HepG2 (cell line): ENCODE measurements around the gene KIF6. TPM values are rescaled to one million over a fixed set of nuclear protein-coding genes. Genes with fewer than 3 reads are reported as not detected.

Experiments
- IKZF5 ChIP-seq: IDR thresholded peaks from 2 replicates; pipeline ENCODE4 v1.6.1; 2018; ENCODE audit warnings: missing genetic modification reagents, mild to moderate bottlenecking, missing compliant biosample characterization
- KDM4B ChIP-seq: sonication (generic); formaldehyde crosslinking; IDR thresholded peaks from 2 replicates; pipeline ENCODE4 v1.4.0; 2020; ENCODE audit warnings: missing genetic modification reagents
- MYPOP ChIP-seq: sonication (generic); formaldehyde crosslinking; IDR thresholded peaks from 2 replicates; pipeline ENCODE4 v1.8.1; 2023; ENCODE audit warnings: mild to moderate bottlenecking, moderate library complexity, missing genetic modification reagents
- NFATC3 ChIP-seq: sonication (generic); formaldehyde crosslinking; IDR thresholded peaks from 2 replicates; pipeline ENCODE4 v1.5.1; 2020; ENCODE audit warnings: mild to moderate bottlenecking, missing genetic modification reagents
- ONECUT2 ChIP-seq: sonication (generic); formaldehyde crosslinking; IDR thresholded peaks from 2 replicates; pipeline ENCODE4 v1.4.0; 2020; ENCODE audit warnings: missing genetic modification reagents
- RXRB ChIP-seq: IDR thresholded peaks from 2 replicates; pipeline ENCODE4 v1.6.1; 2016; ENCODE audit warnings: borderline replicate concordance, missing genetic modification reagents, missing compliant biosample characterization
- SUZ12 ChIP-seq: fragments of 150-350 bp; IDR thresholded peaks from 2 replicates; pipeline ENCODE4 v1.6.1; 2014; ENCODE audit warnings: low read depth, low read length
- YEATS2 ChIP-seq: sonication (generic); formaldehyde crosslinking; IDR thresholded peaks from 2 replicates; pipeline ENCODE4 v1.4.0; 2020; ENCODE audit warnings: missing genetic modification reagents, borderline replicate concordance
- ZBTB2 ChIP-seq: sonication (generic); formaldehyde crosslinking; IDR thresholded peaks from 2 replicates; pipeline ENCODE4 v1.8.0; 2022; ENCODE audit warnings: low read depth, missing genetic modification reagents
- ZBTB42 ChIP-seq: sonication (generic); formaldehyde crosslinking; IDR thresholded peaks from 2 replicates; pipeline ENCODE4 v1.5.0; 2020; ENCODE audit warnings: mild to moderate bottlenecking, missing genetic modification reagents
- ZFP62 ChIP-seq: sonication (generic); formaldehyde crosslinking; IDR thresholded peaks from 2 replicates; pipeline ENCODE4 v1.4.0; 2020; ENCODE audit warnings: missing genetic modification reagents
- ZNF232 ChIP-seq: sonication (generic); formaldehyde crosslinking; IDR thresholded peaks from 2 replicates; pipeline ENCODE4 v1.4.0; 2020; ENCODE audit warnings: missing genetic modification reagents, borderline replicate concordance
- ZNF337 ChIP-seq: sonication (generic); formaldehyde crosslinking; IDR thresholded peaks from 2 replicates; pipeline ENCODE4 v1.5.1; 2020; ENCODE audit warnings: missing genetic modification reagents, low read depth, mild to moderate bottlenecking, borderline replicate concordance
- ZNF33B ChIP-seq: sonication (generic); formaldehyde crosslinking; IDR thresholded peaks from 2 replicates; pipeline ENCODE4 v1.5.1; 2020; ENCODE audit warnings: mild to moderate bottlenecking, missing genetic modification reagents
- ZNF605 ChIP-seq: sonication (generic); formaldehyde crosslinking; IDR thresholded peaks from 2 replicates; pipeline ENCODE4 v1.8.0; 2022; ENCODE audit warnings: mild to moderate bottlenecking, missing genetic modification reagents
- polyA plus RNA-seq, 8 experiments: library from polyadenylated mRNA; depleted of rRNA in 3 of 8; stranded (reverse) in 7 of 8; unstranded in 1 of 8; fragments of >200 nt; fragmentation: Illumina TruSeq in 4 of 8; extraction: Trizol in 4 of 8; gene quantifications; 2 replicates each; pipeline versions ENCODE4 v1.2.1 to v1.2.3, GENCODE V29; 2011 to 2016; ENCODE audit warnings: low read depth in 4 of 8, missing spikeins in 1 of 8, mixed read lengths in 1 of 8; ENCODE audit not compliant: insufficient read depth in 1 of 8
- total RNA-seq, 5 experiments: library from RNA; depleted of rRNA; stranded (reverse); fragments of >200 nt; fragmentation: Illumina TruSeq; extraction: Trizol; gene quantifications; 2 replicates each; pipeline ENCODE4 v1.2.3, GENCODE V29; 2016; ENCODE audit warnings: low read depth in 1 of 5
- TF ChIP-seq, protein P1 (sequence below): sonication (generic); formaldehyde crosslinking; IDR thresholded peaks from 2 replicates; pipeline ENCODE4 v1.4.0; 2020; ENCODE audit warnings: missing genetic modification reagents
- TF ChIP-seq, protein P2 (sequence below): sonication (generic); formaldehyde crosslinking; IDR thresholded peaks from 2 replicates; pipeline ENCODE4 v1.4.0; 2020; ENCODE audit warnings: mild to moderate bottlenecking, missing genetic modification reagents
- TF ChIP-seq, protein P3 (sequence below): sonication (generic); formaldehyde crosslinking; IDR thresholded peaks from 2 replicates; pipeline ENCODE4 v1.8.0; 2022; ENCODE audit warnings: mild to moderate bottlenecking, missing genetic modification reagents, moderate library complexity
- TF ChIP-seq, protein P4 (sequence below): sonication (generic); formaldehyde crosslinking; IDR thresholded peaks from 2 replicates; pipeline ENCODE4 v1.4.0; 2020; ENCODE audit warnings: missing genetic modification reagents

The KIF6 gene
- total and polyA plus RNA-seq, 2 of the 13 experiments (the other 11 are each of a cell fraction or from before 2014, with no cell fraction given), result 0.04 to 0.27 TPM

DNA sequence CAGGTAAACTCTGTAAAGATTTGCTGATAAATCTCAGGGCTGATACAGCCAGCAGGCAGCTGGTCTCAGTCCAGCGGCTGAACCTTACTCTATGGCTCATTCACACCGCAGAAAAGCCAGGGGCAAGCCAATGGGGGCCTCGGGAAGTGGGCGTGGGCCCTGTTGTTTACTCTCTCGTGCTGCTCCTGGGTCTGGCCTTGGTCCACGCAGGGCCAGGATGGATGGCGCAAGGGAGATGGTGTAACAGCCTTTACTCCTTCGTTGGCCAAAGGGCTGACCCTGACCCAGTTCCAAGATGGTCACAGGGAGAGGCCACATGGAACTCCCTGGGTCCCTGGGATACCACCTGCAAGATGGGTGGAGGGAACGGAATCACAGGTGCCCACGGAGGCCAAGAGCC is 427.1 kb downstream of the KIF6 start (continued):
- TF ChIP-seq IKZF5 (CRISPR knock-in tag) (0 out of 2 replicates have a peak, but pooled peaks have one; percentile 25), KDM4B (CRISPR knock-in tag) (no peak), ZNF337 (CRISPR knock-in tag) (no peak), SUZ12 (no peak), ZBTB2 (no peak), RXRB (0 out of 2 replicates have a peak, but pooled peaks have one; percentile 46), ZNF33B (CRISPR knock-in tag) (no peak), ZNF605 (CRISPR knock-in tag) (no peak), MYPOP (CRISPR knock-in tag) (no peak), ZBTB42 (no peak), ONECUT2 (no peak), NFATC3 (CRISPR knock-in tag) (no peak), ZFP62 (no peak), YEATS2 (no peak), ZNF232 (CRISPR knock-in tag) (no peak)
- TF ChIP-seq, protein P1, sequence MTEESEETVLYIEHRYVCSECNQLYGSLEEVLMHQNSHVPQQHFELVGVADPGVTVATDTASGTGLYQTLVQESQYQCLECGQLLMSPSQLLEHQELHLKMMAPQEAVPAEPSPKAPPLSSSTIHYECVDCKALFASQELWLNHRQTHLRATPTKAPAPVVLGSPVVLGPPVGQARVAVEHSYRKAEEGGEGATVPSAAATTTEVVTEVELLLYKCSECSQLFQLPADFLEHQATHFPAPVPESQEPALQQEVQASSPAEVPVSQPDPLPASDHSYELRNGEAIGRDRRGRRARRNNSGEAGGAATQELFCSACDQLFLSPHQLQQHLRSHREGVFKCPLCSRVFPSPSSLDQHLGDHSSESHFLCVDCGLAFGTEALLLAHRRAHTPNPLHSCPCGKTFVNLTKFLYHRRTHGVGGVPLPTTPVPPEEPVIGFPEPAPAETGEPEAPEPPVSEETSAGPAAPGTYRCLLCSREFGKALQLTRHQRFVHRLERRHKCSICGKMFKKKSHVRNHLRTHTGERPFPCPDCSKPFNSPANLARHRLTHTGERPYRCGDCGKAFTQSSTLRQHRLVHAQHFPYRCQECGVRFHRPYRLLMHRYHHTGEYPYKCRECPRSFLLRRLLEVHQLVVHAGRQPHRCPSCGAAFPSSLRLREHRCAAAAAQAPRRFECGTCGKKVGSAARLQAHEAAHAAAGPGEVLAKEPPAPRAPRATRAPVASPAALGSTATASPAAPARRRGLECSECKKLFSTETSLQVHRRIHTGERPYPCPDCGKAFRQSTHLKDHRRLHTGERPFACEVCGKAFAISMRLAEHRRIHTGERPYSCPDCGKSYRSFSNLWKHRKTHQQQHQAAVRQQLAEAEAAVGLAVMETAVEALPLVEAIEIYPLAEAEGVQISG, result peak; percentile 68; the same call in 1 of the 2 replicates
- TF ChIP-seq, protein P2, sequence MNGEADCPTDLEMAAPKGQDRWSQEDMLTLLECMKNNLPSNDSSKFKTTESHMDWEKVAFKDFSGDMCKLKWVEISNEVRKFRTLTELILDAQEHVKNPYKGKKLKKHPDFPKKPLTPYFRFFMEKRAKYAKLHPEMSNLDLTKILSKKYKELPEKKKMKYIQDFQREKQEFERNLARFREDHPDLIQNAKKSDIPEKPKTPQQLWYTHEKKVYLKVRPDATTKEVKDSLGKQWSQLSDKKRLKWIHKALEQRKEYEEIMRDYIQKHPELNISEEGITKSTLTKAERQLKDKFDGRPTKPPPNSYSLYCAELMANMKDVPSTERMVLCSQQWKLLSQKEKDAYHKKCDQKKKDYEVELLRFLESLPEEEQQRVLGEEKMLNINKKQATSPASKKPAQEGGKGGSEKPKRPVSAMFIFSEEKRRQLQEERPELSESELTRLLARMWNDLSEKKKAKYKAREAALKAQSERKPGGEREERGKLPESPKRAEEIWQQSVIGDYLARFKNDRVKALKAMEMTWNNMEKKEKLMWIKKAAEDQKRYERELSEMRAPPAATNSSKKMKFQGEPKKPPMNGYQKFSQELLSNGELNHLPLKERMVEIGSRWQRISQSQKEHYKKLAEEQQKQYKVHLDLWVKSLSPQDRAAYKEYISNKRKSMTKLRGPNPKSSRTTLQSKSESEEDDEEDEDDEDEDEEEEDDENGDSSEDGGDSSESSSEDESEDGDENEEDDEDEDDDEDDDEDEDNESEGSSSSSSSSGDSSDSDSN (CRISPR knock-in tag), result peak; percentile 38; the same call in 1 of the 2 replicates
- TF ChIP-seq, protein P3, sequence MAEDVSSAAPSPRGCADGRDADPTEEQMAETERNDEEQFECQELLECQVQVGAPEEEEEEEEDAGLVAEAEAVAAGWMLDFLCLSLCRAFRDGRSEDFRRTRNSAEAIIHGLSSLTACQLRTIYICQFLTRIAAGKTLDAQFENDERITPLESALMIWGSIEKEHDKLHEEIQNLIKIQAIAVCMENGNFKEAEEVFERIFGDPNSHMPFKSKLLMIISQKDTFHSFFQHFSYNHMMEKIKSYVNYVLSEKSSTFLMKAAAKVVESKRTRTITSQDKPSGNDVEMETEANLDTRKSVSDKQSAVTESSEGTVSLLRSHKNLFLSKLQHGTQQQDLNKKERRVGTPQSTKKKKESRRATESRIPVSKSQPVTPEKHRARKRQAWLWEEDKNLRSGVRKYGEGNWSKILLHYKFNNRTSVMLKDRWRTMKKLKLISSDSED (CRISPR knock-in tag), result no peak
- TF ChIP-seq, protein P4, sequence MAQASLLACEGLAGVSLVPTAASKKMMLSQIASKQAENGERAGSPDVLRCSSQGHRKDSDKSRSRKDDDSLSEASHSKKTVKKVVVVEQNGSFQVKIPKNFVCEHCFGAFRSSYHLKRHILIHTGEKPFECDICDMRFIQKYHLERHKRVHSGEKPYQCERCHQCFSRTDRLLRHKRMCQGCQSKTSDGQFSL (CRISPR knock-in tag), result no peak
